DOHH2 (cell line): ENCODE data around the gene RAB40C.

ENCODE experiments used
- CTCF ChIP-seq: fragments of 200-600 bp; sonication (generic); IDR thresholded peaks from one replicate; pipeline ENCODE4 v1.5.1; 2014; ENCODE audit warnings: antibody characterized with exemption, mild to moderate bottlenecking, low read depth, low read length; ENCODE audit not compliant: poor library complexity, severe bottlenecking
- EZH2phosphoT487 ChIP-seq: fragments of 200-600 bp; sonication (generic); IDR thresholded peaks from 2 replicates; pipeline ENCODE4 v1.6.1; 2017; ENCODE audit warnings: borderline replicate concordance, mild to moderate bottlenecking, antibody characterized with exemption, low read length, moderate library complexity, mixed read lengths

DNA sequence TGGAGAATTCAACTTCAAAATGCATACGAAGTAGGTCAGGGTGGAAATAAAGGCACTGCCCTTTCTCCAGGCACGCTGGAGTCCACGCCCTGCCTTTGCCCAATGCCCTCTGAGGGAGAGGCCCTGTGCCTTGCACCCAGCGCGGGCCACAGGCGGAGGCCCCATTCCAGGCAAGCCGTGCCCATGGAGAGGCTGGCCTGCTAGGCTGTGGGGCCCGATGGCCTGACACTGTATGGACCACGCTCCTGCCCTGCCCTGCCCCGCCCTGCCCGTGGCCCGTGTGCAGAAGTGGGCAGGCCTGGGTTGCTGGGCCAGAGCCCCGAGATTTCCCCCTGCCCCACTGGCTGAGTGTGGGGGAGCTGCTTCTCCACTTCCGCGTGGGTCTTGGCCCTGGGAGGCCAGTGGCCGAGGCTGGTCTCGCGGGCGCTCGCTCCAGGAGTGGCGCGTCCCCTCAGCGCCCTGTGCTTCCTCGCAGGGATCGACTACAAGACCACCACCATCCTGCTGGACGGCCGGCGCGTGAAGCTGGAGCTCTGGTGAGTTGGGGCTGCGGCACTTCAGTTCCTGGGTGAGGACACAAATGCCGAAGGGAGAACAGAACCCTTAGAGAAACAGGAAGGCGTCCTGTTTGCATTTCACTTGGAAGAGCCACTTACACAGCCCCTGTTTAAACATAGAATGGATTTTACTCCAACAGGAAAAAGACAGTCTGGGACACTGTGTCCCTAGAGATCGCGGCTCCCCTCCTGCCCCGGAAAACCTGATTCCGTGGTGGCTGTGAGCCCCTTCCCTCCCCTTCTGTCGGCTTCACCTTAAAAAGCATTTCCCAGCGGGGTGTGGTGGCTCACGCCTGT lies 27.1 kb downstream of the RAB40C start:
- TF ChIP-seq CTCF (no peak), EZH2phosphoT487 (no peak)
